Skin epidermis (tissue), 12 donors: ENCODE data around the gene LTBP3.

Source experiments
- H3K27ac ChIP-seq, 21 experiments: fragments of 200-600 bp; sonication (generic) in 11 of 21; one replicate each; pipeline ENCODE4 v1.5.0; 2020; ENCODE audit warnings: mild to moderate bottlenecking in 3 of 21, inconsistent platforms in 2 of 21, moderate library complexity in 2 of 21
- H3K4me3 ChIP-seq, 7 experiments: fragments of 200-600 bp; sonication (generic) in 2 of 7; one replicate each; pipeline ENCODE4 v1.5.0; 2020; ENCODE audit warnings: inconsistent platforms in 2 of 7, mild to moderate bottlenecking in 2 of 7, moderate library complexity in 1 of 7

Gene LTBP3

DNA sequence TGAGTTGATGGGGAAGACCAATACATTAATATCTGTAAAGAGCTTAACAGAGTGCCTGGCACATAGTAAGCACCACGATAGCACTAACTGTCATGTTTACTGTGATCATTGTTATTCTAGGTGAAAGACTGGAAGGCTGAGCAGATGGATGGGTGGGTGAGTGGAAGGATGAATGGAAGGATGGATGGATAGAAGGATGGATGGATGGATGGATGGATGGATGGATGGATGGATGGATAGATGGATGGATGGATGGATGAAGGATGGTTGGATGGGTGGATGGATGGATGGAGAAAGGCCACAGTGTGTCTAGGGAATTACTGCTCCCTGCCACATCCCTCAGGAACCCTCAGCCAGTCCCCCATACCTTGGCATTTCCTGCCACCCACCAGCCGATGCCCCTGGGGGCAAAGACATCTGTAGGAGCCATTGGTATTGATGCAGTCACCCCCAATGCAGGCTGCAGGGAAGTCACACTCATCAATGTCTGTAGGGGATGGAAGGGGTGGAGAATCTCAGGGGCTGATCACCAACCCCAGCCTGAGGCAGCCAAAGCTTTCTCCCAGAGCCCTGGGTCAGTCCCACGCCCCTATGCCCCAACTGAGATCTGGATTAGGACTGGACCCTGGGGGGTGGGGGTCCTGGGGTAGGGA is 15.3 kb downstream of the LTBP3 start:
- Histone ChIP-seq H3K27ac (no peak overlapping the region), H3K4me3 (no peak overlapping the region)

DNA sequence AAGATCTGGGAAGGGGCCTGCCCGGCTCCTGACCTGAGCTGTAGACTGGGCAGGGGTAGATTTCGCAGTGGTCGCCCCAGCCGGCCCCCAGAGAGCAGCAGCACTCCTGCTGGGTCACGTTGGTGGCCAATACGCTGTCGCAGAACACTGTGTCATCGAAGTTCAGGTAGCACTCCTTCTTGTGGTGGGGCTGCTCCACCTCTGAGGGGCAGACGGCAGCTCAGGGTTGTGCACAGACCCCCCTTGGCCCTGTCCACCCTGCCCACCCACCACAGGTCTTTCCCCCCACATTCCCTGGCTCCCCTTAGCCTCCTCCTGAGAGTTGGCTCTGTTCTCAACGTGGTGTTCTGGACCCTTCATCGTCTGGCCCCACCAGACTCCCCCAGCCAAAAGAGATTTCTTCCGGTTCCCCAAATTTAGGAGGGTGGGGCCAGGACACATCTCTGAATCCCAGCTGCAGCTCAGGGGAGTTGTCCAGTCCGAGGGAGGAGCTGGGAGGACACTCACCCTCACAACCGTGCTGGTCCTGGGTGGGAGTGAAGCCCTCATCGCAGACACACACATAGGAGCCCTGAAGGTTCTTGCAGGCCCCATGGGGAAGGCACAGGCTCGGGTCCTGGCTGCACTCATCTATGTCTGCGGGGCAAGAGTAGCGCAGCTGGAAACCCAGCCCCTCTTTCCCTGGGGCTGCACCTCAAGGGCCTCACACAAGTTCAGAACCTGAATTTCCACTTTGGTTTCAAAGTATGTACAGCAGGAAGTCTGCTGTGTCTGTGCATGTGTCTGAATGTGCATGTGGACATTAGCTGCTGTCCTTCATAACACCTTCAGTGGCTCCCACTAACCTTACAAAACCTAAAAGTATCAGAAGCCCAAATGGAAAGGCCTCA is 16.8 kb downstream of the LTBP3 start:
- peak overlapping the region; percentile 40 to 96 (median 91) for H3K27ac ChIP-seq
- H3K4me3 ChIP-seq: peak overlapping the region; percentile 34 to 64 (median 48)

GRCh38 chr11:65540290-65541092 is 17.7 kb downstream of the LTBP3 start:
- Histone ChIP-seq H3K4me3 (peak overlapping the region; percentile 34 to 64 (median 48)), H3K27ac (peak overlapping the region; percentile 58 to 96 (median 92))

DNA sequence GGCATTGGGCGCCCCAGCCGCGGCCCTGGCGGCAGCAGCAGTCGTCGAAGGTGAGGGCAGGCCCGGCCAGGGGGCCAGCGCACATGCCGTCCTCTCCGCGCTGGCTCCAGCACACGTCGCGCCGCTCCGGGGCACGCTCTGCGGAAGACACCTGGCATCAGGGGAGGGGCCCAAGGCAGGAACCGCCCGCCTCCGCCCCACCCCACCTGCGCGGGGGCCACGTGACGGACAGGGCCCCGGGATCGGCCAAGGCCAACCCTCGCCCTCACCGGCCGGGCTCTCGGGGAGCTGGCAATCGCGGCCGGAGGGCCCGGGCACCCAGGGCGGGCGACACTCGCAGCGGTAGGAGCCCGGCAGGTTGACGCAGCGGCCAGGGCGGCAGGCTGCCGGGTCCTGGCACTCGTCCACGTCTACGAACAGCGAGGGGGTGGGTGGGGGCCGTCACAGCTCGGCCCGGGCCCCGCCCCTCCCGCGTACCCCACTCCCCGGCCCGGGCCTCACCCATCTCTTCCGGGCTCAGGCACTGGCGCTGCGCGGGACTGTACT is 18.3 kb downstream of the LTBP3 start:
- Histone ChIP-seq H3K27ac (peak overlapping the region; percentile 58 to 96 (median 92)), H3K4me3 (peak overlapping the region; percentile 34 to 64 (median 48))

DNA sequence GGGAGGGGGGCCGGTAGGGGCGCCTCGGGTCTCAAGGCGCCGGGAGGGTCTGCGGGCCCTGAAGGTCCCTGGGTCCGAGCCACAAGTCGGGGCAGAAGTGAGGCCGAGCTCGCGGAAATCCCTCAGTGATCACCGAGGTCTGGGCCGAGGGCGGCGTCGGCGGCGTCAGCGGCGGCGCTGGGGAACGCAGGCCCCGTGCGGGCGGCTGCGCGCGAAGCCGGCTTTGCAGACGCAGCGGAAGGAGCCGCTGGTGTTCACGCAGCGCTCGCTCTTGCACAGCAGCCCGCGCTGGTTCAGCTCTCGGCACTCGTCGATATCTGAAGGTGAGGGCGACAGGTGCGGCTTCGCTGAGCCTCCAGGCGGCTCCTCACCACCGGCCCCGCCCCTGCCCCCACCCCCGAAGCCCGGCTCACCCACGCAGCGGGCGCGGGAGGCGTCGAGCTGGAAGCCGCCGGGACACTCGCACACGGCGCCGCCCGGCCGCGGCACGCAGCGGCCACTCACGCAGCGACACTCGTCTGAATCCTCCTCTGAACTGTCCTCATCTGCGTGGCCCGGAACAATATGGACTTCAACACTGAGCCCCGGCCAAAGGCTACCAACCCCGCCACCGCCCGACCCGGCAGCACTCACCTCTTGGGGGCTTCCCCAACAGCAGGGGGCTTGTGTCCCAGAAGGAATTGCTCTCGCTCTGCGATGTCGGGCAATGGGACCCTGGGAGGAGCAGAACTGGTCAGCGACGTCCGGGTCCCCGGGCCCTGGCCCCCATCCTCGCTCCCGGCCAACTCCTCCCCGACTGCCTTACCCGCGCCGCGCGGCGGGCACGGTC is 19.0 kb downstream of the LTBP3 start:
- H3K27ac ChIP-seq: peak overlapping the region in 20 of 21 experiments; percentile 58 to 96 (median 92)
- H3K4me3 ChIP-seq: peak overlapping the region; percentile 34 to 64 (median 48)

DNA sequence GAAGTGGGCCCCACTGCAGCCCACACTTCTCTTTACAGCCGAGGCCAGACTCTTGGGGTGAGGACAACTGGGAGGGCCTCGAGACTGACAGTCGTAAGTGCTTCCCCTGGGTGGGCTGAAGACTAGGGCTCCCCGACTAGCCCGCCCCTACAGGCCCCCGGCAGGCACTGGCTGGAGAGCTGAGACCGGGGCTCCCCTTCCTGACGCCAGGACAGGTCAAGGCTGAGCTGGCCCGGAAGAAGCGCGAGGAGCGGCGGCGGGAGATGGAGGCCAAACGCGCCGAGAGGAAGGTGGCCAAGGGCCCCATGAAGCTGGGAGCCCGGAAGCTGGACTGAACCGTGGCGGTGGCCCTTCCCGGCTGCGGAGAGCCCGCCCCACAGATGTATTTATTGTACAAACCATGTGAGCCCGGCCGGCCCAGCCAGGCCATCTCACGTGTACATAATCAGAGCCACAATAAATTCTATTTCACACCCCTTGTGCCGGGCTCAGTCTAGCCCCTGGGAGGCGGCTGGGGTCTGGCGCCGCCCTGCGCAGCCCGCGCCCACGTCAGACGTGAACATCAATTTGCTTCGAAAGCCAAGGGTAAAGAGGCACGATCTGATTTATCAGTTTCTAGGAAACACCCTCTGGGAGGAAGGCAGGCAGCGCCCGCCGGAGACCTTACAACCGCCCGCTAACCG is 19.8 kb downstream of the LTBP3 start:
- Histone ChIP-seq H3K27ac (peak overlapping the region in 5 of 21 experiments; percentile 15 to 95 (median 86)), H3K4me3 (peak overlapping the region in 4 of 7 experiments; percentile 3 to 64 (median 54))

DNA sequence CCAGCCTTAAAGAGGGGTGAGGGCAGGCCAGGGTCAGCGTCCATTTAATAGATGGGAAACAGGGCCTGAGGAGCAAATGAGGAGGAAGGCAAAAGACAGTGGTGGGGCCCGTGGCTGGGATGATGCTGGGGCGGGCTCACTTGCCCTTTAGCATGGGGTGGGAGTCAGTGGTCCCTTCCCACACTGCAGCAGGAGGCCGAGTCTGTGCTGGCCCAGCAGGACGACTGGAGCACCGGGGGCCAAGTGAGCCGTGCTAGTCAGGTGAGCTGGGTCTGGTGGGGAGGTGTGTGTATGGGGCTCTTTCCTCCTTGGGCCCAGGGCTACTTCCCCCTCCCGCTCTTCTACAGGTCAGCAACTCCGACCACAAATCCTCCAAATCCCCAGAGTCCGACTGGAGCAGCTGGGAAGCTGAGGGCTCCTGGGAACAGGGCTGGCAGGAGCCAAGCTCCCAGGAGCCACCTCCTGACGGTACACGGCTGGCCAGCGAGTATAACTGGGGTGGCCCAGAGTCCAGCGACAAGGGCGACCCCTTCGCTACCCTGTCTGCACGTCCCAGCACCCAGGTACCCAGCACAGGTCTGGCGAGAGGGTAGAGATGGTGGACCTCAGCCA is 20.4 kb downstream of the LTBP3 start:
- peak overlapping the region in 1 of 21 experiments; percentile 15 for H3K27ac ChIP-seq
- no peak overlapping the region for H3K4me3 ChIP-seq

DNA sequence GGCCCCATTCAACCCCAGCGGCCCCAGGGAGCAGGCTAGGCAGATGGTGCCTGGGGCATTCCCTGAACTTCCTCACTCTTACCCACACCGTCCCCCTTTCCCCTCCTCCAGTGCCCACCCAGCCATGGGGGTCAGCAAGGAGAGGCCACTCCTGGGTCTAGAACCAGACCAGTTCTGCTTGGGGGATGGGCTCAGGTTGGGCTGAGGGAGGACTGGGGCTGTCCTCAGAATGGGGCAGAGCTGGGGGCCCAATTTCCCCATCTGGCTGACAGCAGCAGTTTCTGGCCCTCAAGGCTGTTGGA is 20.9 kb downstream of the LTBP3 start:
- H3K27ac ChIP-seq: peak overlapping the region in 1 of 21 experiments; percentile 15
- H3K4me3 ChIP-seq: no peak overlapping the region

DNA sequence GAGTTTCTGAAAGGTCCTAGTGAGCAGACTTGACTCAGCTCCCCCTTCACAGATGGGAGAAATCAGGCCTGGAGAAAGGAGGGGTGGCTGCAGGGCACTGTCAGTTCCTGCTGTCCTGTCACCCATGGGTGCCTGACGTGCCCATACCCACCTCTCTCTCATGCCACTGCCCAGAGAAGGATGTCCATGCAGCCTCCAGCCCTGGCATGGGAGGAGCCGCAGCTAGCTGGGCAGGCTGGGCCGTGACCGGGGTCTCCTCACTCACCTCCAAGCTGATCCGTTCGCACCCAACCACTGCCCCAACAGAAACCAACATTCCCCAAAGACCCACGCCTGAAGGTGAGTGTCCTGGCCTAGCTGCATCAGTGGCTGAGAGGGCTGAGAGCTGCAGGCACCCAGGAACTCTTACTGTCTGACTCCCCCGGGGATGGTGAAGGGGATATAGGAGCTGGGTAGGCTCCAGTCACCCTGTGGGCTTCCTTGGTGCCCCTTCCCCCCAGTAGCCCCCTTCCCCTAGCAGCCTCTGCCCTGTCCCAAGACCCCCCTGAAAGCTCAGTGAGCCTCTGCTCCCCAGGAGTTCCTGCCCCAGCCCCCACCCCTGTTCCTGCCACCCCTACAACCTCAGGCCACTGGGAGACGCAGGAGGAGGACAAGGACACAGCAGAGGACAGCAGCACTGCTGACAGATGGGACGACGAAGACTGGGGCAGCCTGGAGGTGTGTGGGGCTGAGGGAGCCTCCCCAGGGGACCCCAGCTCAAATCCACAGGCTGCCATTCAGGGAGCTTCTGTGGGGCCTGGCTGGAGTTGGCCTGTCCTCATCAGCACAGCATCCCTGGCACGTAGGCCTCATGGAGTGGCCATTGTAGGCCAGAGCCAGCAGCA is 21.5 kb downstream of the LTBP3 start:
- no peak overlapping the region for H3K4me3 ChIP-seq
- H3K27ac ChIP-seq: no peak overlapping the region

DNA sequence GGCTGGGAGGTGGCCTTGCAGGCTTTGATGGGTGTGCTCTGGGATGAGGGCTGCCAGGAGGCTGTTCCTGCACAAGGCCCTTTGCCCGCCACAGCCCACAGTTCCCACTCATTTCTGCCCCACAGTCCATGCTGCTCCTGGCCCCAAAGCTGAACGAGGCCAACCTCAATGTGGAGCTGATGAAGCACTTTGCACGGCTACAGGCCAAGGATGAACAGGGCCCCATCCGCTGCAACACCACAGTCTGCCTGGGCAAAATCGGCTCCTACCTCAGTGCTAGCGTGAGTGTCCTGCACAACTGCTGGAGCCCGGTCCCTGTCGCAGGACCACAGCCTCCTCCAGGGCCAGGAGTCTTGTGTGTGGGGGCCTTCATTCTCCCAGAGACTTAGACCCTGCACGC is 23.1 kb downstream of the LTBP3 start:
- no peak overlapping the region for H3K27ac ChIP-seq
- no peak overlapping the region for H3K4me3 ChIP-seq

DNA sequence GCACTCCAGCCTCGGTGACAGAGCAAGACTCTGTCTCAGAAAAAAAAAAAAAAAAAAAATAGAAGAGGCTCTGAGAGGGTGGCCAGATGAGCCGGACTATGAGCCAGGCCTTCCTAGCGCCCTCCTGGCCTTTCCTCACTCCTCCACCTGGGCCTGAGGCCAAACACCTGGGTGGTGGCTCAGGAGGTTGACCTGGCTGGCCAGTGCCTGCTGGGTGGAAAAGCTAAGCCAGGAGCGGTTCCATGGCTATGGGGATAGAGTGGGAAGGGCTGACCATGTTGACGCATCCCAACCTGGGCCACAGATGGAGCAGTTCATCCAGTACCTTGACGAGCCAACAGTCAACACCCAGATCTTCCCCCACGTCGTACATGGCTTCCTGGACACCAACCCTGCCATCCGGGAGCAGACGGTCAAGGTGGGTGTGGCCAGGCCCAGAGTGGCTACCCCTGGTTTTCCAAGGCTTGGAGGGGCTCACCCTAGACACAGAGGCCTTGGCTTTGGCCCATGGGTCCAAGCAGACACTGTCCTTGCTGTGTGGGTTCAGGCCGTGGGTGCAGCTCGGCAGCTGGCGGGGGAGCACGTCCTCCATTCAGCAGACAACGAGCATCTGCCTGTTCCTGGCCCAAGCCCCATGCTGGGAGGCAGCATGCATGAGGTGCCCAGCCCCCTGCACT is 25.6 kb downstream of the LTBP3 start:
- H3K27ac ChIP-seq: no peak overlapping the region
- H3K4me3 ChIP-seq: no peak overlapping the region

DNA sequence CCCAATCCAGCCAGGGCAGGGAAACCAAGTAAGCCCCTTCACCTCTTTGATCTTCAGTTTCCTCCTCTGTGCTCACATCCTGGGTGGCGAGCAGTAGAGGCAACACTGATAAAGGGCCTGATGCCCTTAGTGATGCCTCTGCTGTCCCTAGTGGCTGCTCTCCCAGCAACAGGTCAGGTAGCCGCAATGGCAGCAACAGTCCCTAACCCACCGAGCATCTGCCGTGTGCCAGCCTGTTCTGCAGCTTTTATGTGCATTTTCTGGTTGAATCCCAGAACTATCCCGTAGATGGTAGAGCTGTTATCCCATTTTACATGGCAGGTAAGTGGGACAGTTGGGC is 28.0 kb downstream of the LTBP3 start:
- H3K27ac ChIP-seq: peak overlapping the region in 2 of 21 experiments; percentile 5 to 7
- H3K4me3 ChIP-seq: no peak overlapping the region

DNA sequence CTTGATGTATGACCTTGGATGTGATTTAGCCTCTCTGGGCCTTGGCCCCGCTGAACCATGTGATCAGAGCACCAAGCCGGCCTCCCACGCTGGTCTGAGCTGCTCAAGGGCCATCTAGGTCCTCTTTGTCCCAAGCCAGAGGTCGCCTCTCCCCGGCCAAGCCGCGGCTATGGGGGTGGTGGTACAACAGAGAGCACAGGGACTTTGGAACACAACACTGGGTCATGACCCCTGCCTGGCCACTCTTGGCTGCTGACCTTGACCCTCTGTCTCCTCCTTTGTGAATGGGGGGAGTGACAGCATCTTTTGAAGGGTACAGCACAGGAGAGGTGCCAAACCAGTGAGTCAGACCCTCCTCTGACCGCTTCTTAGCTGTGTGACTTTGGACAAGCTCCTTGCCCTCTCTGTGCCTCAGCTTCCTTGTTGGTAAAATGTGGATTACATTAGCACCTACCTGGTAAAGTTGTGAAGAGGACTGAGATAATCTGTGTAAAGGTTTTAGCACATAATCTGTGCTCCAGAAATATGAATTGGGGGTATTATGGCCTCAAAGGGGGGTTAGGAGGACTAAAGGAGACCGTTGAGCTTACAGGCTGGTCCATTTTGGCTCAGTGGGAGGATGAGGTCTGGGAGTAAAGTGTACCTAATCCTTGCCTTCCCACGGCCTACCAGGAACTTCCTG is 28.5 kb downstream of the LTBP3 start:
- Histone ChIP-seq H3K27ac (peak overlapping the region in 1 of 21 experiments; percentile 7), H3K4me3 (no peak overlapping the region)

DNA sequence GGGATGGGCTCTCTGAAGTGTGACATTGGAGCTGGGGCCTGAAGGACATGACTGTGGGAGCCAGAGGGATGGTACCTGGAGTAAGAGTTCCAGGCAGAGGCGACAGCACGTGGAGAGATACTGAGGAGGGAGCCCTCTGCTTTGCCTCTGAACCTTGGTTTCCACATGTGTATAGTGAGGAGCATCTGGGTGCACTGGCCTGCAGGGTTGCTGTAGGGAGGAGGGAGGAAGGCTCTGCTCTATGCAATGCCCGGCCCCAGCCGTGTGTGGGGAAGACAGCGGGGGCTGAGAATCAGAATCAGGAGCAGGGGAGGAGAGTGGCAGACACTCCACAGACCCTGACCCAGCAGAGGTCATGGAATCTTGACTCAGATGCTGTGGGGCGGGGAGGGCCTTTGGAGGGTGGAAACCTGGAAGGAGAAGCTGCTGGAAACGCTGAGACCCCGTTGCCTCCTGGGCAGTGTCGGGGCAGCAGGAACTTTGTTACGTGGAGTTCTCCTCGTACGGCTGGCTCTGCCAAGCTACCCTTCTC is 29.3 kb downstream of the LTBP3 start:
- Histone ChIP-seq H3K4me3 (no peak overlapping the region), H3K27ac (peak overlapping the region in 1 of 21 experiments; percentile 7)

DNA sequence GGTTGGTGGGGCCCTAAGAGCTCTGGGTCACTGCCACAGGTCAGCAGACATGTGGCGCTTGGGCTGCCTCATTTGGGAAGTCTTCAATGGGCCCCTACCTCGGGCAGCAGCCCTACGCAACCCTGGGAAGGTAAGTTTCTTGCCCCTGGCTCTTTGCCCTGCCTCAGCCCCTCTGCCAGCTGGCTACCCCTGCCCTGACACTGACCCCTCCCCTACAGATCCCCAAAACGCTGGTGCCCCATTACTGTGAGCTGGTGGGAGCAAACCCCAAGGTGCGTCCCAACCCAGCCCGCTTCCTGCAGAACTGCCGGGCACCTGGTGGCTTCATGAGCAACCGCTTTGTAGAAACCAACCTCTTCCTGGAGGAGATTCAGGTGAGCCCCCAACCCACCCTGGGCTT is 31.4 kb downstream of the LTBP3 start:
- peak overlapping the region in 2 of 21 experiments; percentile 26 to 36 for H3K27ac ChIP-seq
- no peak overlapping the region for H3K4me3 ChIP-seq
